OCI-LY7 (cell line): Measurements from ENCODE around the gene LRIG2.

Experiments
- CTCF ChIP-seq: fragments of 200-600 bp; sonication (generic); conservative IDR thresholded peaks from 2 replicates; pipeline ENCODE4 v1.5.1; 2014; ENCODE audit warnings: mild to moderate bottlenecking, antibody characterized with exemption, low read length, moderate library complexity, mixed read lengths
- EZH2phosphoT487 ChIP-seq: fragments of 200-600 bp; sonication (generic); IDR thresholded peaks from 2 replicates; pipeline ENCODE4 v1.6.1; 2018; ENCODE audit warnings: low read depth, borderline replicate concordance, mild to moderate bottlenecking, mixed run types, antibody characterized with exemption, low read length, moderate library complexity, mixed read lengths

- TF ChIP-seq EZH2phosphoT487 = no peak
- TF ChIP-seq CTCF = no peak
These were observed 68.9 kb downstream of the LRIG2 start for GRCh38 chr1:113141650-113142473.
